Activated CD8-positive, alpha-beta memory T cell treated with anti-CD3 and anti-CD28 coated beads for 36 hours (primary cell): ENCODE results near the gene CABLES2. TPM values are rescaled to one million over a fixed set of nuclear protein-coding genes. Genes with fewer than 3 reads are reported as not detected.

ENCODE experiments used
- CTCF ChIA-PET: fragments of 350-600 bp; sonication (Branson Sonifier 250); formaldehyde crosslinking; loops from one replicate; lab custom pipeline; 2021; ENCODE audit warnings: antibody characterized with exemption; lab: Charles Lee
- POLR2A ChIA-PET: fragments of 350-600 bp; sonication (Branson Sonifier 250); formaldehyde crosslinking; loops from one replicate; lab custom pipeline; 2021; ENCODE audit warnings: antibody characterized with exemption; lab: Charles Lee
- total RNA-seq, 2 experiments: library from RNA; stranded (reverse); gene quantifications; one replicate each; pipeline ENCODE4 v1.2.3, GENCODE V29; 2021

The CABLES2 gene
- total RNA-seq, 2 experiments from 2014 or later = 7.7 to 8.8 TPM

DNA sequence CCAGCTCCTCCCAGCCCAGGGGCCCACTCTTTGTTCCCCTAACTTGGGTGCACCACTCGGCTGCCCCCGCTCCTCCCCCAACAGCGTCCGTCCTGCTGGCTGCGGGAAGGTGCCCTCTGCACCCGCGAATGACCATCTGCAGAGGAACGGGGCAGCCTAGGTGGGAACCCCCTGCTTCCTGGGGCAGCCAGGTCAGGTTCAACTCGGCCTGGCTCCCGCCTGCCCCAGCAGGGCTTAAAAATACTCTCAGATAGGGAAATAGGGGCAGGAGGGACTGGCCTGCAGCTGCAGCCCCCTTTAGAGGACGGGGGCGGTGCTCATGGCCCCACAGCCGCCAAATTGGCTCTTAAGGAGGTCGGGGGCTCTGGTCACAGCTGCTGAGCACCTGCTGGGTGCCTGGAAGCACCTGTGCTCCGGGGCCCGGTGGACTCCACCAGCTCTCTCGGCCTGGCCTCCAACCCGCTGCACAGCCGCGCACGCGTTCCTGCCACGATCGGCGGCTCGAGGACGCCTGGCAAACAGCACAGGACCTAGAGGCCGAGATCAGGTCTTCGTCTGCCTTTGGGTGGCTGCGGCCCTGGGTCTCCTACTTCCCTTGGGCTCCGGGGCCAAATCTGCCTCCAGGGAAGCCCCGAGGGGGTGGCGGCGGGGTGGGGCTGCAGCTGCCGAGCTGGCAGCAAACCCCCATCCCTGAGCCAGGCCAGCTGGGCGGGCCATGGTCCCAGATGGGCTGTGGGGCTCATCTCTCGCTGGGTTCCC lies 39.3 kb downstream of the CABLES2 start:
- ChIA-PET POLR2A (no interaction called here), CTCF (interaction anchor here (0.6 to 2.1 kb wide), 2 partner anchors 14 to 170 kb away, joined by 3 to 14 read pairs; no protein-coding TSS in a partner anchor)

DNA sequence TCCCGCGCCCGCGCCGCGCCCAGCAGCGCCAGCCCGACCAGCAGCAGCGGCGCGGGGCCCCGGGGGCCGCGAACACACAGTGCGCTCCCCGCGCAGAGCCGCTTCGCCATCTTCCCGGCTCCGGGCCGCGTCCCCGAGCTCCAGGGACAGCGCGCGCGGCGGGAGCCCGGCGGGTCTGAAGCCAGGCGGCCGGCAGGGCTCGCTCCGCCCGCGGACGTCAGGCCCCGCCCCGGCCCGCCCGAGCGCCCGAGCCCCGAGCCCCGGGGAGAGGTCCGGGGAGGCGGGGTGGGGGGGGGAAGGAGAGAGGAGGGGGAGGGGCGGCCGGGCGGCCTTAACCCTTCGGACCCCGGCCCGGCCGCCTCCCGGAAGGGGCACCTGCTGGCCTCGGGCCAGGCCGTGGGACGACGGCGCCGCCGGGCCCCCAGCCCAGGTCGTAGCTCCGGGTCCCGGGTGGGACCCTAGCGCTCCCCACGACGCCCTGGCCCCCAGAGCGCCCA lies 39.9 kb downstream of the CABLES2 start, which contains the start of gene LAMA5:
Gene LAMA5 (minus strand): TSS at position 177 of the 497 bp plus-strand sequence. CDS start 67 bp downstream, at position 110.
- ChIA-PET POLR2A (no interaction called here), CTCF (interaction anchor here (2.1 kb wide), 1 partner anchor 15 kb away, joined by 14 read pairs; no protein-coding TSS in a partner anchor)

DNA sequence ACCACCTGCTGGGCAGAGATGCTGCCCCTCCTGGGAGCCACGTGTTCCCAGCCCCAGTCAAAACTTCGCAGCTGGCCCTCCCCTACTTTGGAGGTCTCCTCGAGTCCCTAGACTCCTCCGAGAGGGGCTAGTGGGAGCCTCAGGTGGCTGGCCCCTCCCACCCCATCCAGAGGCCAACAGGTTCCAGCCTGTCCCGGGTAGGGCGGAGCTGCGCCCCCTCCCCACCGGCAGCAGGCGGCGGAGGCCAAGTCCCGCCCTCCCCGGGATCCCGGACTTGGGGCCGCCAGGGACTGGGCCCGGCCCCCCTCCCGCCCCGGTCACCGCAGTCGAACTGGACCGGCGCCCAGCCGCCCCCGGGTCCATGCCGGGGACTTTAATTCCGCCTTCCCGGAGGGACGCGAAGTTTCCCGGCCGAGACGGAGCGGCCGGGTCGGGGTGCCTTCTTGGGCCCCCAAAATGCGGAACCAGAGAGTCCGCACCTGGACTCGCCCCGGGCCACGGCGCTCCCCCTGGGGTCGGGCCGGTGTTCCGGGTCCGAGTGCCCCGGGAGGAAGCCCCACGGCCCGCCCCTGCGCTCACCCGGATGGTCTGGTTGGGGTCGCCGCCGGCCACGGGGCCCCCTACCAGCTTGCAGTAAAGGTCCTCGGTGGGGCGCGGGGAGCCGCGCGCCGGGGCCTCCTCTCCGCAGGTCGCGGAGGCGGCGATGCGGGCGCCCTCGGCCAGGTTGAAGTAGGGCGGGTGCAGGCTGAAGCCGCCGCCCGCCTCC lies 40.5 kb downstream of the CABLES2 start:
- POLR2A ChIA-PET = no interaction called here
- CTCF ChIA-PET = no interaction called here

DNA sequence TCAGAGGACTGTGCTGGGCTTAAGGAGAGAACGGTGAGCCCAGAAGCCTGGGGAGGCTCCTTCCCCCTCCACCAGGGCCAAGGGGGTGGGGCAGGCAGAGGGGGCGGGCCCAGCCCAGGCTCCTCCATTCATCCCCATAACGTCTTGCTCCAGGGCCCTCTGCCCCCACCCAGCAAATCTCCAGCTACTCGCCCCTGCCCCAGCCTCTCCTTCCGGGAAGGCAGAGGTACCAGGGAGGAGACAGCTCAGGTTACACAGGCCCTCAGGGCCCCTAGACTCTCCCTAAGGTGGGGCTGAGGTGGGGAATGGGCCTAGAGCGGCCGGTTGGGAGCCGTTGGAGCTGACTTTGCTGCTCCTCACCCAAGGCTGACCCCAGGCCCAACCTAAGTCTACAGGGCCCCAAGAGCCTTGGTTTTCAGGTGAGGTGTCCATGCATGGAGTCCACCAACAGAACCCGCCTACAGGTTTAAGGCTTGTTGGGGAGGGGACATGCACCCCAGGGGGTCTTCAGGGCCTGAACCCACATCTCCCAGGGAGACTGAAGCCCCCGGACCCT lies 41.2 kb downstream of the CABLES2 start:
- POLR2A ChIA-PET = no interaction called here

DNA sequence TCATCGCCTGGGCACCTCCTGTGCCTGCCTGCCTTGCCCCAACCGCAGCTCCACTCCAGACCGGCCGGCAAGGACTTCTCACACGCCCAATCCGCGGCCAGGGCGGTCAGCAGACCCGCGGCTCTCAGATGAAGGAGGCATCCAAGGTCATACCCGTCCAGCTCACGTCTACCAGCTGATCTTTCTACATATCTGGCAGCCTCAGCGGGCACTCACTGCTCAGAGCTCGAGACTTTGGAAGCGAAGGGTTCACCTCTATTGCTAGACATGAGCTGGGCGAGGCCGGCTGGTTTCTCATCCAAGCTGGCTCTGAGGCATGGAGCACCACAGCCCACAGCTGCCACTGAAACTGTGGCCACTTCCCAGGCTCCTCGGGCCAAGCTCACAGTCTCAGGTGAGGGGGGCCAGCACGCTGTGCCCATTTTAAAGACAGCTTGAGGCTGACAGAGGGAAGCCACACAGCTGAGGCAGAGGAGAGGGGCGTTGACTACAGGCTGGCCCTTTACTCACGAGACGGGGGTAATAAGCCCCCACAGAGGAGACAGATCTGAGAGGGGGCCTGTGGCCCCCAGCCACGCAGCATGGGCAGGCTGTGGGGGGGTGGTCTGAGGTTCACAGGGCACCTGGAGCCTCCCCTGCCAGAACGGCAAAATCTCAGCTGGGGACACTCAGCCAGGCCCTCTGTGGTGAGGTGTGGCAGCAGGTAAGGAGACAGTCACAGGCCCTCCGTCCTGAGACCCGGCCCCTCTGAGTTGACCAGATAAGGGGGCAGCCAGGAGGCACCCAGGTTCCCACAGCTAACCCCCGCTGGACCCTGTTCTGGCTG lies 42.0 kb downstream of the CABLES2 start:
- POLR2A ChIA-PET = no interaction called here
- CTCF ChIA-PET = interaction anchor here (0.7 to 1.6 kb wide), 2 partner anchors 18 to 63 kb away, joined by 3 to 5 read pairs; partner anchors contain the start of gene ADRM1

More for the DNA sequence above, 41.2 kb downstream of the CABLES2 start:
- CTCF ChIA-PET = interaction anchor here (0.7 to 1.6 kb wide), 2 partner anchors 17 to 64 kb away, joined by 3 to 5 read pairs; partner anchors contain the start of gene ADRM1

DNA sequence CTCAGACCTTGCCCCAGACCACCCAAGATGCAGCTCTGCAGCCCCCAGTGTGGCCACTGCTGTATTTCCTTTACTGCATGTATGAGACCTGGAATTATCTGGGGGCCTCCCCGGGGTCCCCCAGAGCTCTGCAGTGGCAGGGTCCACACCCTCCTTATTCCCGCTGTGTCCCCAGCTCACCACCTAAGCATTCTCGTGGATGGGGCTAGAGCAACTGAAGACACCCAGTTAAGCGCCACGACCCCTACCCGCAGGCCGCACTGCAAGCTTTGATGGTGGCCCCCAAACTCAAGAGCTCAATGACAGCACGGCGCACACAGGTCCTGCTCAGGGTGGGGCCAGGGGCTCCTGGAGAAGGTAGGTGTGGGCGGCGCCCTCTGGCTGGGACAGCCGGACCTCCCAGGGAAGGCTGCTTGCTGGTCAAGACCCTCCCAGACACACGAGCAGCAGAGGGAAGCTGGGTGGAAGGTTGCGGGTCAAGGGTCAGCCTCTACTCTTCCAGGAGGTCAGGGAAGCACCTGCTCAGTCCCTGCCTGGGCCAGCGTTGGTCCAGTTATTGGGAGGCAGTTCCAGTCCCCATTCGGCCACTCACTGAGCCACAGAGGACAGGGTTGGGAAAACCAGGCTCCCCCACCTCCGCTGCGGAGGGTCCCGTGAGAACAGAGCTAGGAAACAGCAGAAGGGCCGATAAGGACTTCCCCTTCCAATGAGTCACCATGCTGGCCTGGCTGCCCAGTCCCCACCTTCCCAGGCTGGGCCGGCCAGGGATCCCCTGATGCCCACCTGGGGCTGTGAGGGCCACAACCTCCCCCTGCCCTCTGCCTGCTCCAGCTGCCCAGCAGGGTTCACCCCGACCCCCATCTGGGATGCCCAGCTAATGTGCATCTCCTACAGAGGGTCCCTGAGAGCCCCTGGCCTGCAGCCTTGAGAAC lies 42.9 kb downstream of the CABLES2 start:
- ChIA-PET CTCF (interaction anchor here (1.6 kb wide), 1 partner anchor 19 kb away, joined by 5 read pairs; no protein-coding TSS in a partner anchor), POLR2A (no interaction called here)

DNA sequence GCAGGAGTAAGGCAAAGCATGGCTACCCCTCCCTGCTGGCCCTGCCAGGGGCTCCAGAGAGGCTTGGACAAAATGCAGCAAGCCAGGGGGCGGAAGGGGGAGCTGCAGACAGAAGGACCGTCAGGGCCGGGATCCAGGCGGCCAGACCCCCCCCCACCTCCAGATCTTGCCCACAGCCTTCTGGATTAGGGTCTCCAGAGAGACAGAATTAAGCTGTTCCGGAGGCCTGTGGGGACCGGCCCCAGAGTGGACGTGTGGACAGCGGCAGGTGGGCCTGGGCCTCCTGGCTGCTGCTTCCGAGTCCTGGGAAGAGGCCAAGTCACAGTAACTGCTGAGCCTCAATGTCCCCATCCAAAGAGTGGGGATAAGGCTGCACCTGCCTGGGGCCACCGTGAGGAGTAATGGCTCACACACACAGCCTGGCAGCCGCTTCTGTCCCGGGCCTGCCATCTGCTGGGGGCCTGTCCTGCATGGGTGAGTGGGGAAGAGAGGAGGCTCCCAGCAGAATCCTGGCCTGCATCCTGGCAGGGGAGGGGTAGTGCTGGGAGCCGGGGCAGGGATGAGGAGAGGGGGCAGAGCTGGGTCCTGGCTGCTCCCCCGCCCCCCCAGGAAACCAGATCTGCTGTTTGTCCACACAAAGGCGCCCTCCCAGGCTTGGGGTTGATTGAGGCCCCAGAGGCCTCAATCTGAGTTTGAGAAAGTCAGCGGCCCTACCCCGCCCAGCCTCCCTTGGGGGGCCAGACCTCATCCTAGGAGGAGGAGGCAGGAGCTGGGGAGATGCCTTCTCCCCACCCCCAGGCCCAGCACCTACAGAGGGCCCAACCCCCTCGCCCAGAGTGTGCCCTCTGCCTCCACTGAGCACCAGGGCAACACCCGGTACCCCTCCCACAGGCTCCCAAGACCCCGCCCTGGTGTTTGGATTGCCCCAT lies 43.8 kb downstream of the CABLES2 start:
- ChIA-PET POLR2A (no interaction called here), CTCF (no interaction called here)

DNA sequence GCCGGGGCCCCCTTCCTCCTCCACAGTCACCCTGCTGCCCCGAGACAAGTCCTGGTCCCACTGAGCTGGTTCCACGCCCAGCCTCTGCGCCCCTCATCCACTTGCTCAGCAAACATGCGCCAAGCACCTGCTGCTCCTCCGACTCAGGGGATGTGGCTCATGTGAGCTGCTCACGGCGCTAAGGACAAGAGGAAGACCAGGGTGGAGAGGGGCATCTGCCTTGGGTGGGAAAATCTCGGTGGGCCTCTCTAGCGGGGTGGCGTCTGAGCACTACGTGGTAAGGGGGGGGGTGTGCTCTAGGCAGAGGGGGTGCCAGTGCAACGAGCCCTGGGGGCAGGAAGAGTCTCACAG lies 44.5 kb downstream of the CABLES2 start:
- CTCF ChIA-PET = no interaction called here

DNA sequence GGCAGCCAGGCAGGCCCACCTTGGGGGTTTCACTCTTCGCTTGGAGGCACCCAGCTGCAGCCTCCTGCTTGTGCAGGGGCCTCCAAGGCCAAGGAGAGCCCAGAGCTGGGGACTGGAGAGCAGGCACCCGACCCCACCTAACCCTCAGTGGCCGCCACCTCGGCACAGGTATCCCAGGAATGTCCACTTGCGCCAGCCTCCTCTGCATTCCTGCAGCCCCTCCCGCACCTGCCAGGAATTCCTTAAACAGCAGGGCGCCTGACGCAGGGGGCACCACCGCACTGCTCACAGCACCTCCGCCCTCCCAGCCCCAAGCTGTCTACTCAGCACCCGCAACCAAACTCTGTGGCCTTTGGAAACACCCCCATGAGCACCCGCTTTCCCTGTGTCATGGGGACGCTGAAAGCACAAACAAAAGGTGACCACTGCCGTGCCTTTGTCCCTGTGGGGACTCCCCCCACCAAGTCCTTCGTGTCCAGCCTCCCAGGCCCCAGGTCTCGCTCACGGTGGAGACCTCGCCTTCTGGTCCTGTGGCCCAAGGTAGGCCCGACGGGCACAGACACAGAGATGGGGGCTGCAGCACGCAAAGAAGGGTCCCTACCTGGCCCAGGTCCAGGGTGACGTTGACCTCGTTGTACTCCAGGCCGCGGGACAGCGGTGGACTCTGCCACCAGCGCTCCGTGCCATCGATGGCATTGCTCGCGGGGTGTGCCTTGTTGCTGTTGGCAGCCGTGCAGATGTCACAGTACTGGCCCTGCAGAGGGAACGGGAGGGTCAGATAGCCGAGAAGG lies 45.1 kb downstream of the CABLES2 start:
- ChIA-PET CTCF (no interaction called here), POLR2A (no interaction called here)

More for the DNA sequence above, 44.5 kb downstream of the CABLES2 start:
- POLR2A ChIA-PET = no interaction called here

DNA sequence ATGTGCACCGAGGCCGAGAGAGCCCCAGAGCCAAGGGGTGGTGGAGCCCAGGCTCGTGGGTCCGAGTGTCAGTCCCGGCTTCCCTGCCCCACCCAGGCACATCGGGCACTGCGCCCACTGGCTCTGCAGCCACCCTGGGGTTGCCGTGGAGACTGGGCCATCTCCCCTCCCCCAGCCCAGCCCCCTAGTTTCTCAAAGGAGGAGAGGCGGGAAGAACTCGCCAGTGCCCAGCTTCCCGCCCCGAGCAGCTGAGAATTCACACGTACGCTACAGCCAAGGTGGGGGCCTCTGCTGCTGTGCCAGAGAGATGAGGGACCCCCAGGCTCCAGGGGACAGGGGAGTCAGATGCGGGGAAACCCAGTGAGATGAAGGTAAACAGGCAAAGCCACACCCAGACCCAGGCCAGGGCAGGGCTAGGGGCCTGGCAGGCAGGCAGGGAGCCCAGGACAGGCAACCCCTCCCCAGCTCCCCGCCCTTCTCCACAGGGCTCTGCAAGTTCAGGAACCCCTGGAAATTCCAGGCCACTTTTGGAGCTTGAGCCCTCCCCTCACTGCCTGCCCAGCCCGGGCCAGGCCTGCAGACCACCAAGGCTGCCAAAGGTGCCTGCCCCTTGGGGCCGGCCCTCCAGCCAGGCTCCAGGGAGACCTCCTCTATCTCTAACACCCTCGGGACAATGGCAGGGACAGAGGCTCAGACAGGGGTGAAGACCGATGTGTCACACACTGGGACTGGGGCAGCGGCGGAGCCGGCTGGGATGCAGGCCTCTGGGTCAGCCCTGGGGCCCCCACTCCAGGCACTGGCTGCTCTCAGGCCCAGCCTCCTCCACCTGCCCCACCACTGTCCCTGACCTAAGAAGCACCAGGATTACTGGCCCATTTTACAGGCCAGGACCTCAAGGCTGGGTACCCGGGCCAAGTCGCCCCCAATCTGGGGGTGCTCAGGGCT lies 46.0 kb downstream of the CABLES2 start:
- POLR2A ChIA-PET = no interaction called here
- CTCF ChIA-PET = no interaction called here

DNA sequence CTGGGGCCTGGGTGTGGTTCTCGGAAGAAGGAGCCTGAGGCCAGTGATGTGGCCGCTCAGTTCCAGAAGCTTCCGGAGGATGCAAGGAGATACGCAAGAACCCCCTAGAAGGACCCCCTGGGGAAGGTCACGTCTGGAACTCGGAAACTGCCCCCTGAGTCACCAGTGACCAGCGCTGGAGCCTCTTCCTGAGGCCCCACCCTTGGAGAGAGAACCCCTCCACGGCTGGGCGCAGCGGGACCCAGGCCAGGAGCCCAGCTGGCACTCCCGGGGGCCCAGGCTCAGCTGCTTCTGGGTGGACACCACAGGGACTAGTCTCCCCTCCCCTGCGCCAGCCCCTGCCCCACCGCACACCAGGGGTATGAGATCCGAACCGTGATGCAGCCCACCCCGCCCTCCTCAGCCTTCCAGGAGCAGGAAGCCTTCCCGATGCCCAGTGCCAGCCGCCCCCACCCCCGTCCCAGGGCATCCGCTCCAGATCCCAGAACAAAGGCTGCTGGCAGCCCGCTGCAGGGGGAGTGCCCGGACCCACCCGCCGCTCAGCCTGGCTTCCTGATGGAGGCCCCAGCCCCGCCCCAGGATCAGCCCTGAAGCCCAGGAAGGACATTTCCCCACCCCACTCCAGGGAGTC lies 47.5 kb downstream of the CABLES2 start:
- POLR2A ChIA-PET = no interaction called here
- CTCF ChIA-PET = no interaction called here

DNA sequence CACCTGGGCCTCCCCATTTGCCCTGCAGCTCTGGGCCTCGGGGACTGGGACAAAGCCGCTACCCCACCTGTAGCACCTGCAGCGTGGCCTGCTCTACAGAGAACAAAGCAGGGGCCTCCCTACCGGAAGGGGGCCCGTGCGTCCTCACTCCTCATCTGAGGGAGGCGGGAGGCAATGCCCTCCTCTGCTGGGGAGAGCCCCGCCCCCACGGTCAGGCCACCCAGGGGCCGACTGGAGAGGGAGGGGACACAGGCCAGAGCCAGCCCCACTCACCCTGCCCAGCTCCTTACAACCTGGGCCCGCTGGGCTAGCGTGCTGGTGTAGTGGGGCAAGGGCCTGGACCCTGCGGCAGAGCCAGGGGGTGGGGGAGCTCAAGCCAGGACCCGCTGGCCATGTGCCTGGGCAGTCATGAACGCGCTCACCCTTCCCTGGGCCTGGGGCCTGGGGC lies 48.0 kb downstream of the CABLES2 start:
- POLR2A ChIA-PET = no interaction called here

DNA sequence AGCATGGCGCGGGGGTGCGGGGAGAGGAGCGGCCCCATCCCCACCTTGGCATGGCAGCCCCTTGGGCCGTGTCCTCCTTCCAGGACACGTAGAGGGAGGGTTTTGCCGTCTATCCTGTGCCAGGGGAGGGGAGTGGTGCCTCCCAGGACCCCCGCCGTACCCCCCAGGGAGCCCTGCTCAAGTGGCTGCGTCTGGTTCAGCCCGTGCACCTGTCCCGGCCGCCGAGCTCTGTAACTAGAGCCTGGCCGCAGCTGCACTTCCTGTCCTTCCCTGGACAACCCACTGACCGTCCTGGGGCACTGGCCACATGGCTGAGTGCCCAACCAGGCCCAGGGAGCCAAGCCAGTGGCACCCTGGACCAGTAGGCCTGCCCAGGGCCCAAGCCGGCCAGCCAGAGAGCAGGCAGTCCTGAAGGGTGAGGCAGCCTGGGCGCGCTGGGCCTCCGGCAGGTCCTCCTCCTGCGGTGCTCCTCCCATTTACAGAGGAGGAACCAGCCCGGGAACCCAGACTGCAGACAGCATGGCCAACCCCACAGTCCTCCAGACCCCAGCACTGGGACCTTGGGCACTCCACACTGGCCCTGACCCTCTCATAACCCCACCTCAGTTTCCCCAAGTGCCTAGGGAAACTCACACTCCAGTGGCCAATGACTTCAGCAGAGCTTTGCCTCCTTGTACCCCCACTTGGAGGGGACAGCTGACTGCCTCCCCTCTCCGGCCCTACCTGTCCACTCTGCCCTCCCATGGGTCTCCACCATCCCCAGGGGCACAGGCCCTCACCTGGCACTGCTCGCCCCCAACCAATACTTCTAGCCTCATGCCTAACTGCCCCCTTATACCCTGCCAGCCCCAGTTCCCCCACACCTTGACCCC lies 48.7 kb downstream of the CABLES2 start:
- ChIA-PET CTCF (no interaction called here), POLR2A (no interaction called here)

More for the DNA sequence above, 48.0 kb downstream of the CABLES2 start:
- CTCF ChIA-PET = no interaction called here

DNA sequence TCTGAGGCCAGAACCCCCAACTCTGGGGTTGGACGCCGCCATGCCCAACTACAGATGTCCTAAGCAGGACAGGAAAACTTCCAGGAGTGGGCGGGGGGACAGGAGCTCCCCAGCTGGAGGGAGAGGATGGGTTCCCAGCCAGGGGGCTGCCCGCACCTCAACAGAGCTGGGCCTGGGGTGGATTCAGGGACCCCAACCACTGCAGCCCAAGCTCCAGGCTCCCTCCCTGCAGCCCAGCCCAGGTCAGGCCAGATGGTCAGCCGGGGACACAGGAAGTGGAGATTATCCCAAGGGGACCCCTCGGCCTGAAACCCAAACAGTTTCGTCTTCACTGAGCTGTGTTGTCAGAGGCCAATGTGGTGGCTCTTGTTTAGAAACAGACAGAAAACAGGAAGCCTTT lies 49.4 kb downstream of the CABLES2 start:
- ChIA-PET CTCF (no interaction called here), POLR2A (no interaction called here)
